Endothelial cell of umbilical vein (primary cell): Measurements from ENCODE around the gene PRR19. TPM values are rescaled to one million over a fixed set of nuclear protein-coding genes. Genes with fewer than 3 reads are reported as not detected.

Source experiments
- BruUV-seq: library from RNA; stranded (reverse); fragments of 400-500 nt; replicated peaks from 2 replicates; lab custom pipeline; 2021; lab: Mats Ljungman, UMichigan
- CTCF ChIA-PET: fragments of 300-600, 350-600 bp; sonication (Branson Sonifier 250); formaldehyde crosslinking; loops from one replicate; lab custom pipeline; 2021; ENCODE audit warnings: antibody characterized with exemption, inconsistent platforms; lab: Charles Lee
- POLR2A ChIA-PET: fragments of 300-600, 350-600 bp; sonication (Branson Sonifier 250); formaldehyde crosslinking; loops from one replicate; lab custom pipeline; 2021; ENCODE audit warnings: antibody characterized with exemption, inconsistent platforms; lab: Charles Lee
- DNase-seq: peaks from one replicate; pipeline ENCODE4 v3.0.0-alpha.2; 2011; ENCODE audit warnings: low read depth, low spot score
- FAIRE-seq: peaks from 2 replicates; lab custom pipeline; 2011; peaks lifted over from hg19 to GRCh38; lab: Jason Lieb, UNC
- H2AFZ ChIP-seq: 2 replicates; pipeline ENCODE4 v1.6.0; 2012; ENCODE audit warnings: low read depth, low read length, control low read depth, inconsistent platforms
- H3K27ac ChIP-seq: 2 replicates; pipeline ENCODE4 v1.5.1; 2011; ENCODE audit warnings: low read depth, mild to moderate bottlenecking, control low read depth, low read length, moderate library complexity; ENCODE audit not compliant: insufficient read depth
- H3K27me3 ChIP-seq, 2 experiments: 2 replicates each; pipeline versions ENCODE4 v1.6.0 to v1.6.1; 2011; ENCODE audit warnings: low read length in 2 of 2, mixed read lengths in 1 of 2; ENCODE audit not compliant: control insufficient read depth in 2 of 2, insufficient read depth in 2 of 2
- H3K36me3 ChIP-seq, 2 experiments: 2 replicates in 1 of 2; 3 replicates in 1 of 2; pipeline ENCODE4 v1.5.1; 2011; ENCODE audit warnings: low read length in 2 of 2, mild to moderate bottlenecking in 1 of 2, moderate library complexity in 1 of 2; ENCODE audit not compliant: control insufficient read depth in 2 of 2, insufficient read depth in 2 of 2; ENCODE audit errors: extremely low read depth in 1 of 2
- H3K4me1 ChIP-seq: 3 replicates; pipeline ENCODE4 v1.5.1; 2011; ENCODE audit warnings: mild to moderate bottlenecking, low read length; ENCODE audit not compliant: control insufficient read depth, insufficient read depth; ENCODE audit errors: extremely low read depth
- H3K4me2 ChIP-seq: 2 replicates; pipeline ENCODE4 v1.6.1; 2011; ENCODE audit warnings: low read length, control low read depth, mixed read lengths; ENCODE audit not compliant: insufficient read depth
- H3K4me3 ChIP-seq, 3 experiments: fragments of 200-600 bp in 1 of 3; sonication (generic), shearing (Covaris generic) in 1 of 3; replicated peaks in 1 of 3; 2 replicates each; pipeline ENCODE4 v1.5.1; 2011 to 2016; ENCODE audit warnings: control low read depth in 3 of 3, low read length in 3 of 3, mild to moderate bottlenecking in 2 of 3, inconsistent platforms in 1 of 3, low read depth in 1 of 3, moderate library complexity in 1 of 3; ENCODE audit not compliant: insufficient read depth in 1 of 3
- H3K79me2 ChIP-seq: 2 replicates; pipeline ENCODE4 v1.6.0; 2012; ENCODE audit warnings: low read length, inconsistent platforms; ENCODE audit not compliant: control insufficient read depth, insufficient read depth
- H3K9ac ChIP-seq: replicated peaks from 2 replicates; pipeline ENCODE3; 2011; ENCODE audit warnings: low read length, control low read depth; ENCODE audit not compliant: insufficient read depth; ENCODE audit errors: extremely low read depth
- H3K9me1 ChIP-seq: replicated peaks from 3 replicates; pipeline ENCODE4 v1.6.0; 2011; ENCODE audit warnings: mild to moderate bottlenecking, low read length; ENCODE audit not compliant: control insufficient read depth, insufficient read depth; ENCODE audit errors: extremely low read depth
- H3K9me3 ChIP-seq: replicated peaks from 2 replicates; pipeline ENCODE4 v1.5.1; 2012; ENCODE audit warnings: low read length, inconsistent platforms; ENCODE audit not compliant: control insufficient read depth, insufficient read depth
- H4K20me1 ChIP-seq: replicated peaks from 2 replicates; pipeline ENCODE3; 2011; ENCODE audit warnings: mild to moderate bottlenecking, low read length; ENCODE audit not compliant: control insufficient read depth, insufficient read depth; ENCODE audit errors: extremely low read depth
- EZH2 ChIP-seq: IDR thresholded peaks from 2 replicates; pipeline ENCODE4 v1.6.1; 2012; ENCODE audit warnings: borderline replicate concordance, low read depth, mild to moderate bottlenecking, moderate library complexity, low read length, inconsistent platforms; ENCODE audit not compliant: severe bottlenecking
- FOS ChIP-seq: IDR thresholded peaks from 2 replicates; pipeline ENCODE4 v1.6.1; 2011; ENCODE audit warnings: mild to moderate bottlenecking, low read length, moderate library complexity, borderline replicate concordance; ENCODE audit not compliant: insufficient read depth
- GATA2 ChIP-seq: IDR thresholded peaks from 2 replicates; pipeline ENCODE4 v1.7.0; 2011; ENCODE audit warnings: low read depth, mild to moderate bottlenecking, moderate library complexity, mixed read lengths, low read length; ENCODE audit not compliant: insufficient read length, insufficient read depth
- JUN ChIP-seq: IDR thresholded peaks from 2 replicates; pipeline ENCODE4 v1.6.1; 2011; ENCODE audit warnings: borderline replicate concordance, low read depth; ENCODE audit not compliant: insufficient read length, insufficient read depth
- MYC ChIP-seq: IDR thresholded peaks from one replicate; pipeline ENCODE4 v1.6.1; 2011; ENCODE audit warnings: mild to moderate bottlenecking, low read depth, low read length
- POLR2A ChIP-seq: IDR thresholded peaks from 2 replicates; pipeline ENCODE4 v1.6.1; 2012; ENCODE audit warnings: low read depth, mild to moderate bottlenecking, control low read depth, low read length
- POLR2AphosphoS5 ChIP-seq: IDR thresholded peaks from 2 replicates; pipeline ENCODE4 v1.6.1; 2012; ENCODE audit warnings: low read depth, mild to moderate bottlenecking, control low read depth, low read length, moderate library complexity; ENCODE audit not compliant: insufficient read depth
- dilution Hi-C: fragments of 300-500 bp; cut with MboI; formaldehyde crosslinking; loops from one replicate; pipeline ENCODE4 v1.15.0; 2019; ENCODE audit warnings: low sequenced_read_pairs; ENCODE audit not compliant: extremely low pct_ligation_motif_present
- intact Hi-C: fragments of 100-400 bp; cut with micrococcal nuclease; formaldehyde crosslinking; loops from one replicate; pipeline ENCODE4 v1.10.0; 2022
- polyA plus RNA-seq, 4 experiments: library from polyadenylated mRNA; depleted of rRNA in 3 of 4; stranded (reverse) in 3 of 4; unstranded in 1 of 4; fragments of >200 nt; gene quantifications; 2 replicates each; pipeline versions ENCODE4 v1.2.1 to v1.2.3, GENCODE V29; 2011 to 2012; ENCODE audit warnings: missing spikeins in 1 of 4
- total RNA-seq: library from RNA; stranded (reverse); gene quantifications from 2 replicates; pipeline ENCODE4 v1.2.3, GENCODE V29; 2021
- TF ChIP-seq, protein P1 (sequence below), 2 donors: IDR thresholded peaks; 1 replicate in 1 of 2; 2 replicates in 1 of 2; pipeline ENCODE4 v1.5.1; 2011; ENCODE audit warnings: low read length in 2 of 2, mild to moderate bottlenecking in 2 of 2, moderate library complexity in 2 of 2, control low read depth in 1 of 2, inconsistent platforms in 1 of 2, low read depth in 1 of 2; ENCODE audit not compliant: insufficient read depth in 1 of 2; ENCODE audit errors: extremely low read depth in 1 of 2
- TF ChIP-seq, protein P2 (sequence below): IDR thresholded peaks from 2 replicates; pipeline ENCODE4 v1.6.1; 2011; ENCODE audit not compliant: insufficient read depth, insufficient read length

Gene PRR19
- total and polyA plus RNA-seq, 2 donors (not counting 3 experiments of a cell fraction or from before 2014, with no cell fraction given): 1.0 to 1.4 TPM

DNA sequence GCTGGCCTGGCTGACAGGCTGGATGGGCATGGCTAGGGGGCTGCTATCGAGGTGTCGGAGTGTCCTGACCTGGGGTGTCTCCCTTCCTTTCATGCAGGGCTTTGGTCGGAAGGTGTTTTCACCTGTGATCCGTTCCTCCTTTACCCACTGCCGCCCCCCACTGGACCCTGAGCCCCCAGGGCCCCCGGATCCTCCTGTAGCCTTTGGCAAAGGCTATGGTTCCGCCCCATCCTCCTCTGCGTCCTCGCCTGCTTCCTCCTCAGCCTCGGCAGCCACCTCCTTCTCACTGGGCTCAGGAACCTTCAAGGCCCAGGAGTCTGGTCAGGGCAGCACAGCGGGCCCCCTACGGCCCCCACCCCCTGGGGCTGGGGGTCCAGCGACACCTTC, 11.8 kb upstream of the PRR19 start:
- CTCF ChIA-PET: interaction anchor here (0.7 to 2.3 kb wide), 5 partner anchors 10 to 114 kb away, joined by 3 to 15 read pairs (median 4); no protein-coding TSS in a partner anchor
- Histone ChIP-seq H3K27ac (no peak overlapping the region), H2AFZ (no peak overlapping the region), H3K36me3 (peaks cover 14 to 73% of the 10 kb centered on the region in 2 experiments), H3K9me1 (no peaks in the 10 kb centered on the region), H3K9me3 (no peaks in the 10 kb centered on the region), H3K4me3 (no peak overlapping the region), H3K4me2 (no peak overlapping the region), H3K9ac (no peak overlapping the region), H4K20me1 (no peaks in the 10 kb centered on the region), H3K4me1 (peaks cover 12% of the 10 kb centered on the region), H3K79me2 (peaks cover 10% of the 10 kb centered on the region), H3K27me3 (no peaks in the 10 kb centered on the region)
- intact Hi-C loops (no loop called here), dilution Hi-C loops (no loop called here)
- no peak for DNase-seq
- POLR2A ChIA-PET: no interaction called here
- BruUV-seq: no TSS peak
- no peak for FAIRE-seq
- TF ChIP-seq, protein P1, sequence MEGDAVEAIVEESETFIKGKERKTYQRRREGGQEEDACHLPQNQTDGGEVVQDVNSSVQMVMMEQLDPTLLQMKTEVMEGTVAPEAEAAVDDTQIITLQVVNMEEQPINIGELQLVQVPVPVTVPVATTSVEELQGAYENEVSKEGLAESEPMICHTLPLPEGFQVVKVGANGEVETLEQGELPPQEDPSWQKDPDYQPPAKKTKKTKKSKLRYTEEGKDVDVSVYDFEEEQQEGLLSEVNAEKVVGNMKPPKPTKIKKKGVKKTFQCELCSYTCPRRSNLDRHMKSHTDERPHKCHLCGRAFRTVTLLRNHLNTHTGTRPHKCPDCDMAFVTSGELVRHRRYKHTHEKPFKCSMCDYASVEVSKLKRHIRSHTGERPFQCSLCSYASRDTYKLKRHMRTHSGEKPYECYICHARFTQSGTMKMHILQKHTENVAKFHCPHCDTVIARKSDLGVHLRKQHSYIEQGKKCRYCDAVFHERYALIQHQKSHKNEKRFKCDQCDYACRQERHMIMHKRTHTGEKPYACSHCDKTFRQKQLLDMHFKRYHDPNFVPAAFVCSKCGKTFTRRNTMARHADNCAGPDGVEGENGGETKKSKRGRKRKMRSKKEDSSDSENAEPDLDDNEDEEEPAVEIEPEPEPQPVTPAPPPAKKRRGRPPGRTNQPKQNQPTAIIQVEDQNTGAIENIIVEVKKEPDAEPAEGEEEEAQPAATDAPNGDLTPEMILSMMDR (IDR thresholded peaks at IDR 0.05; ENCODE audit: extremely low read depth in 1 of 2, insufficient read depth in 1 of 2, low read depth in 1 of 2, low read length in 2 of 2): no peak
- TF ChIP-seq POLR2AphosphoS5 (no peak), POLR2A (no peak), EZH2 (no peak), FOS (no peak), GATA2 (no peak), MYC (no peak), JUN (no peak)
- TF ChIP-seq, protein P2, sequence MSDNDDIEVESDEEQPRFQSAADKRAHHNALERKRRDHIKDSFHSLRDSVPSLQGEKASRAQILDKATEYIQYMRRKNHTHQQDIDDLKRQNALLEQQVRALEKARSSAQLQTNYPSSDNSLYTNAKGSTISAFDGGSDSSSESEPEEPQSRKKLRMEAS: no peak
